HepG2 (cell line): ENCODE data around the gene GPS1. TPM values are rescaled to one million over a fixed set of nuclear protein-coding genes. Genes with fewer than 3 reads are reported as not detected.
A peak's percentile ranks its signal among the peaks of the same experiment; 100 is the strongest.

ENCODE experiments used
- DNMT1 ChIP-seq: sonication (generic); formaldehyde crosslinking; IDR thresholded peaks from 2 replicates; pipeline ENCODE4 v1.5.1; 2020; ENCODE audit warnings: mild to moderate bottlenecking, missing genetic modification reagents
- HMG20B ChIP-seq: conservative IDR thresholded peaks from 2 replicates; pipeline ENCODE4 v1.6.1; 2016; ENCODE audit warnings: missing genetic modification reagents, missing compliant biosample characterization
- HOXA5 ChIP-seq: sonication (generic); formaldehyde crosslinking; IDR thresholded peaks from 2 replicates; pipeline ENCODE4 v1.4.0; 2020; ENCODE audit warnings: missing genetic modification reagents
- KLF13 ChIP-seq: sonication (generic); formaldehyde crosslinking; IDR thresholded peaks from 2 replicates; pipeline ENCODE4 v1.4.0; 2020; ENCODE audit warnings: mild to moderate bottlenecking, missing genetic modification reagents
- POLR2A ChIP-seq, 2 experiments: IDR thresholded peaks; 2 replicates each; pipeline ENCODE4 v1.6.1; 2011; ENCODE audit warnings: low read depth in 2 of 2, low read length in 2 of 2, mild to moderate bottlenecking in 1 of 2, moderate library complexity in 1 of 2; ENCODE audit not compliant: insufficient read depth in 1 of 2
- SRY ChIP-seq: sonication (generic); formaldehyde crosslinking; IDR thresholded peaks from 2 replicates; pipeline ENCODE4 v1.8.0; 2022; ENCODE audit warnings: mild to moderate bottlenecking, missing genetic modification reagents
- WIZ ChIP-seq: sonication (generic); formaldehyde crosslinking; IDR thresholded peaks from 2 replicates; pipeline ENCODE4 v1.5.1; 2020; ENCODE audit warnings: mild to moderate bottlenecking, missing genetic modification reagents
- YY1 ChIP-seq: IDR thresholded peaks from 2 replicates; pipeline ENCODE4 v1.6.1; 2011; ENCODE audit warnings: low read length, low read depth, moderate library complexity, mild to moderate bottlenecking; ENCODE audit not compliant: insufficient read depth, insufficient replicate concordance
- ZFP62 ChIP-seq: sonication (generic); formaldehyde crosslinking; IDR thresholded peaks from 2 replicates; pipeline ENCODE4 v1.4.0; 2020; ENCODE audit warnings: missing genetic modification reagents
- ZNF136 ChIP-seq: sonication (generic); formaldehyde crosslinking; IDR thresholded peaks from 2 replicates; pipeline ENCODE4 v1.8.1; 2022; ENCODE audit warnings: low read depth, mild to moderate bottlenecking, moderate library complexity, missing genetic modification reagents
- ZNF790 ChIP-seq: sonication (generic); formaldehyde crosslinking; IDR thresholded peaks from 2 replicates; pipeline ENCODE4 v1.8.0; 2022; ENCODE audit warnings: missing genetic modification reagents, mild to moderate bottlenecking, borderline replicate concordance
- ZNF816 ChIP-seq: sonication (generic); formaldehyde crosslinking; IDR thresholded peaks from 2 replicates; pipeline ENCODE4 v1.8.0; 2022; ENCODE audit warnings: missing genetic modification reagents, mild to moderate bottlenecking, borderline replicate concordance
- ZSCAN20 ChIP-seq: sonication (generic); formaldehyde crosslinking; IDR thresholded peaks from 2 replicates; pipeline ENCODE4 v1.4.0; 2020; ENCODE audit warnings: missing genetic modification reagents, mild to moderate bottlenecking, borderline replicate concordance
- ZZZ3 ChIP-seq: sonication (generic); formaldehyde crosslinking; IDR thresholded peaks from 2 replicates; pipeline ENCODE4 v1.4.0; 2020; ENCODE audit warnings: missing genetic modification reagents, mild to moderate bottlenecking, borderline replicate concordance
- polyA plus RNA-seq, 8 experiments: library from polyadenylated mRNA; depleted of rRNA in 3 of 8; stranded (reverse) in 7 of 8; unstranded in 1 of 8; fragments of >200 nt; fragmentation: Illumina TruSeq in 4 of 8; extraction: Trizol in 4 of 8; gene quantifications; 2 replicates each; pipeline versions ENCODE4 v1.2.1 to v1.2.3, GENCODE V29; 2011 to 2016; ENCODE audit warnings: low read depth in 4 of 8, missing spikeins in 1 of 8, mixed read lengths in 1 of 8; ENCODE audit not compliant: insufficient read depth in 1 of 8
- total RNA-seq, 5 experiments: library from RNA; depleted of rRNA; stranded (reverse); fragments of >200 nt; fragmentation: Illumina TruSeq; extraction: Trizol; gene quantifications; 2 replicates each; pipeline ENCODE4 v1.2.3, GENCODE V29; 2016; ENCODE audit warnings: low read depth in 1 of 5
- TF ChIP-seq, protein P1 (sequence below): sonication (generic); formaldehyde crosslinking; IDR thresholded peaks from 2 replicates; pipeline ENCODE4 v1.4.0; 2020; ENCODE audit warnings: mild to moderate bottlenecking, missing genetic modification reagents, borderline replicate concordance
- TF ChIP-seq, protein P2 (sequence below): sonication (generic); formaldehyde crosslinking; IDR thresholded peaks from 2 replicates; pipeline ENCODE4 v1.8.0; 2022; ENCODE audit warnings: mild to moderate bottlenecking, missing genetic modification reagents, moderate library complexity
- TF ChIP-seq, protein P3 (sequence below): sonication (generic); formaldehyde crosslinking; conservative IDR thresholded peaks from 2 replicates; pipeline ENCODE4 v1.4.0; 2020; ENCODE audit warnings: mild to moderate bottlenecking, missing genetic modification reagents, moderate library complexity
- TF ChIP-seq, protein P4 (sequence below): sonication (generic); formaldehyde crosslinking; IDR thresholded peaks from 2 replicates; pipeline ENCODE4 v1.5.1; 2020; ENCODE audit warnings: missing genetic modification reagents, mild to moderate bottlenecking, borderline replicate concordance

Gene GPS1
- total and polyA plus RNA-seq, 2 of the 13 experiments (the other 11 are each of a cell fraction or from before 2014, with no cell fraction given), result 124 to 128 TPM

DNA sequence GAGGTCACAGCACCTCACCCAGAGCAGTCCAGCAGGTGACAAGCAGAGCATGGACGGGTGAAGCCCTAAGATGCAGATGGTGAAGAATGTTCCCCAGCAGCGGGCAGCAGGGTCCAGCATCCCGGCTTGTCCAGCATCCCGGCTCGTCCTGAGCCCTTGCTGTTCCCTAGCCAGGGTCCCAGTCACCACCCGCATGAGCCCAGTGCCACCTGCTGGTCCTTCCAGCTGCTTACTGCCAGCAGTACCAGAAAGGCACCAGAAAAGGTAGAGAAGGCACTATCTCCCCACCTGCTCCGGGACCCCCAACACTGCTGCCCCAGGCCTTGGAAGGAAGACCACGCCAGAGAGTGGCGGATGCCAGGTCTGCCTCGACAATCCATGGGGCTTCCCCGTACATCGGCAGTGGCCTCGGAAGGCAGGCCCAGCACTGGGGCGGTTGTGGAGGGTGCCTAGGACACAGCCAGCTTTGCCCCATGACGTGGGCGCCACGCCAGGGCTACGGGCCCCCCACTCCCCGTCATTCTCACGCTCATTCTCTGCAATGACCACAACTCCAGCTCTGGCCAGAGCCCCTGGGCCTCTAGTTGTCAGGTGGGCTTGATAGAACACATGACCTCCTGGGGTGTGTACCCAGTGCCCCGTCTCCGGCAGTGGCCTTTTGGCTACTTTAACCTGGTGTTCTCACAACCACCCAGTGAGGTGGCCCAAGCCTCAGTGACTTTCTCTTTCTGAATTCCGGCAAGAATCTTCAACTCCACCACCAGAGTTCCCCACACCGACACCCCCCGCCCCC is 30.4 kb upstream of the GPS1 start (continued):
- no peak for TF ChIP-seq SRY (CRISPR knock-in tag)
- TF ChIP-seq ZSCAN20 (CRISPR knock-in tag), result no peak
- TF ChIP-seq DNMT1 (CRISPR knock-in tag), result no peak
- no peak; the same call in 1 of the 2 replicates for TF ChIP-seq KLF13 (CRISPR knock-in tag)
- TF ChIP-seq HOXA5 (CRISPR knock-in tag), result peak; percentile 93
- TF ChIP-seq, protein P1, sequence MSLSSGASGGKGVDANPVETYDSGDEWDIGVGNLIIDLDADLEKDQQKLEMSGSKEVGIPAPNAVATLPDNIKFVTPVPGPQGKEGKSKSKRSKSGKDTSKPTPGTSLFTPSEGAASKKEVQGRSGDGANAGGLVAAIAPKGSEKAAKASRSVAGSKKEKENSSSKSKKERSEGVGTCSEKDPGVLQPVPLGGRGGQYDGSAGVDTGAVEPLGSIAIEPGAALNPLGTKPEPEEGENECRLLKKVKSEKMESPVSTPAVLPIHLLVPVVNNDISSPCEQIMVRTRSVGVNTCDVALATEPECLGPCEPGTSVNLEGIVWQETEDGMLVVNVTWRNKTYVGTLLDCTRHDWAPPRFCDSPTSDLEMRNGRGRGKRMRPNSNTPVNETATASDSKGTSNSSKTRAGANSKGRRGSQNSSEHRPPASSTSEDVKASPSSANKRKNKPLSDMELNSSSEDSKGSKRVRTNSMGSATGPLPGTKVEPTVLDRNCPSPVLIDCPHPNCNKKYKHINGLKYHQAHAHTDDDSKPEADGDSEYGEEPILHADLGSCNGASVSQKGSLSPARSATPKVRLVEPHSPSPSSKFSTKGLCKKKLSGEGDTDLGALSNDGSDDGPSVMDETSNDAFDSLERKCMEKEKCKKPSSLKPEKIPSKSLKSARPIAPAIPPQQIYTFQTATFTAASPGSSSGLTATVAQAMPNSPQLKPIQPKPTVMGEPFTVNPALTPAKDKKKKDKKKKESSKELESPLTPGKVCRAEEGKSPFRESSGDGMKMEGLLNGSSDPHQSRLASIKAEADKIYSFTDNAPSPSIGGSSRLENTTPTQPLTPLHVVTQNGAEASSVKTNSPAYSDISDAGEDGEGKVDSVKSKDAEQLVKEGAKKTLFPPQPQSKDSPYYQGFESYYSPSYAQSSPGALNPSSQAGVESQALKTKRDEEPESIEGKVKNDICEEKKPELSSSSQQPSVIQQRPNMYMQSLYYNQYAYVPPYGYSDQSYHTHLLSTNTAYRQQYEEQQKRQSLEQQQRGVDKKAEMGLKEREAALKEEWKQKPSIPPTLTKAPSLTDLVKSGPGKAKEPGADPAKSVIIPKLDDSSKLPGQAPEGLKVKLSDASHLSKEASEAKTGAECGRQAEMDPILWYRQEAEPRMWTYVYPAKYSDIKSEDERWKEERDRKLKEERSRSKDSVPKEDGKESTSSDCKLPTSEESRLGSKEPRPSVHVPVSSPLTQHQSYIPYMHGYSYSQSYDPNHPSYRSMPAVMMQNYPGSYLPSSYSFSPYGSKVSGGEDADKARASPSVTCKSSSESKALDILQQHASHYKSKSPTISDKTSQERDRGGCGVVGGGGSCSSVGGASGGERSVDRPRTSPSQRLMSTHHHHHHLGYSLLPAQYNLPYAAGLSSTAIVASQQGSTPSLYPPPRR, result peak; percentile 49; the same call in 1 of the 2 replicates
- no peak; the same call in 1 of the 2 replicates for TF ChIP-seq HMG20B (CRISPR knock-in tag)
- no peak for TF ChIP-seq ZNF136 (CRISPR knock-in tag)
- no peak for TF ChIP-seq ZNF816 (CRISPR knock-in tag)
- TF ChIP-seq, protein P2, sequence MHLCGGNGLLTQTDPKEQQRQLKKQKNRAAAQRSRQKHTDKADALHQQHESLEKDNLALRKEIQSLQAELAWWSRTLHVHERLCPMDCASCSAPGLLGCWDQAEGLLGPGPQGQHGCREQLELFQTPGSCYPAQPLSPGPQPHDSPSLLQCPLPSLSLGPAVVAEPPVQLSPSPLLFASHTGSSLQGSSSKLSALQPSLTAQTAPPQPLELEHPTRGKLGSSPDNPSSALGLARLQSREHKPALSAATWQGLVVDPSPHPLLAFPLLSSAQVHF, result no peak
- TF ChIP-seq YY1, result no peak
- no peak for TF ChIP-seq ZZZ3
- TF ChIP-seq POLR2A (IDR thresholded peaks at IDR 0.05; ENCODE audit: insufficient read depth in 1 of 2, low read depth in 2 of 2, low read length in 2 of 2), result peak in 1 of 2 experiments; percentile 58; a peak in 1 of 4 replicates
- TF ChIP-seq ZNF790 (CRISPR knock-in tag), result no peak
- TF ChIP-seq, protein P3, sequence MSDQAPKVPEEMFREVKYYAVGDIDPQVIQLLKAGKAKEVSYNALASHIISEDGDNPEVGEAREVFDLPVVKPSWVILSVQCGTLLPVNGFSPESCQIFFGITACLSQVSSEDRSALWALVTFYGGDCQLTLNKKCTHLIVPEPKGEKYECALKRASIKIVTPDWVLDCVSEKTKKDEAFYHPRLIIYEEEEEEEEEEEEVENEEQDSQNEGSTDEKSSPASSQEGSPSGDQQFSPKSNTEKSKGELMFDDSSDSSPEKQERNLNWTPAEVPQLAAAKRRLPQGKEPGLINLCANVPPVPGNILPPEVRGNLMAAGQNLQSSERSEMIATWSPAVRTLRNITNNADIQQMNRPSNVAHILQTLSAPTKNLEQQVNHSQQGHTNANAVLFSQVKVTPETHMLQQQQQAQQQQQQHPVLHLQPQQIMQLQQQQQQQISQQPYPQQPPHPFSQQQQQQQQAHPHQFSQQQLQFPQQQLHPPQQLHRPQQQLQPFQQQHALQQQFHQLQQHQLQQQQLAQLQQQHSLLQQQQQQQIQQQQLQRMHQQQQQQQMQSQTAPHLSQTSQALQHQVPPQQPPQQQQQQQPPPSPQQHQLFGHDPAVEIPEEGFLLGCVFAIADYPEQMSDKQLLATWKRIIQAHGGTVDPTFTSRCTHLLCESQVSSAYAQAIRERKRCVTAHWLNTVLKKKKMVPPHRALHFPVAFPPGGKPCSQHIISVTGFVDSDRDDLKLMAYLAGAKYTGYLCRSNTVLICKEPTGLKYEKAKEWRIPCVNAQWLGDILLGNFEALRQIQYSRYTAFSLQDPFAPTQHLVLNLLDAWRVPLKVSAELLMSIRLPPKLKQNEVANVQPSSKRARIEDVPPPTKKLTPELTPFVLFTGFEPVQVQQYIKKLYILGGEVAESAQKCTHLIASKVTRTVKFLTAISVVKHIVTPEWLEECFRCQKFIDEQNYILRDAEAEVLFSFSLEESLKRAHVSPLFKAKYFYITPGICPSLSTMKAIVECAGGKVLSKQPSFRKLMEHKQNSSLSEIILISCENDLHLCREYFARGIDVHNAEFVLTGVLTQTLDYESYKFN, result 0 out of 2 replicates have a peak, but pooled peaks have one; percentile 30
- TF ChIP-seq, protein P4, sequence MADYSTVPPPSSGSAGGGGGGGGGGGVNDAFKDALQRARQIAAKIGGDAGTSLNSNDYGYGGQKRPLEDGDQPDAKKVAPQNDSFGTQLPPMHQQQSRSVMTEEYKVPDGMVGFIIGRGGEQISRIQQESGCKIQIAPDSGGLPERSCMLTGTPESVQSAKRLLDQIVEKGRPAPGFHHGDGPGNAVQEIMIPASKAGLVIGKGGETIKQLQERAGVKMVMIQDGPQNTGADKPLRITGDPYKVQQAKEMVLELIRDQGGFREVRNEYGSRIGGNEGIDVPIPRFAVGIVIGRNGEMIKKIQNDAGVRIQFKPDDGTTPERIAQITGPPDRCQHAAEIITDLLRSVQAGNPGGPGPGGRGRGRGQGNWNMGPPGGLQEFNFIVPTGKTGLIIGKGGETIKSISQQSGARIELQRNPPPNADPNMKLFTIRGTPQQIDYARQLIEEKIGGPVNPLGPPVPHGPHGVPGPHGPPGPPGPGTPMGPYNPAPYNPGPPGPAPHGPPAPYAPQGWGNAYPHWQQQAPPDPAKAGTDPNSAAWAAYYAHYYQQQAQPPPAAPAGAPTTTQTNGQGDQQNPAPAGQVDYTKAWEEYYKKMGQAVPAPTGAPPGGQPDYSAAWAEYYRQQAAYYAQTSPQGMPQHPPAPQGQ (CRISPR knock-in tag), result 0 out of 2 replicates have a peak, but pooled peaks have one; percentile 58
- no peak for TF ChIP-seq WIZ
- no peak for TF ChIP-seq ZFP62 (CRISPR knock-in tag)
